Natural killer cell (primary cell): Measurements from ENCODE around the gene PHIP. TPM values are rescaled to one million over a fixed set of nuclear protein-coding genes. Genes with fewer than 3 reads are reported as not detected.

Experiments
- ATAC-seq, 3 donors: fragments of 150-1000 bp in 2 of 3; fragments of 200-7000 bp in 1 of 3; cut with Tn5 transposase; 1 replicate in 1 of 3; 2 replicates in 2 of 3; pipeline ENCODE4 v1.10.0; 2021; ENCODE audit warnings: mild to moderate bottlenecking in 2 of 3, moderate library complexity in 2 of 3
- DNase-seq, 2 donors: peaks; one replicate each; pipeline versions ENCODE4 v3.0.0 to v3.0.0-alpha.2; 2013 to 2021; ENCODE audit warnings: mixed read lengths in 1 of 2
- H3K27ac ChIP-seq: one replicate; pipeline ENCODE4 v1.5.1; 2013; ENCODE audit warnings: mild to moderate bottlenecking, low read length
- H3K27me3 ChIP-seq: one replicate; pipeline ENCODE4 v1.6.1; 2013; ENCODE audit warnings: low read length; ENCODE audit not compliant: control insufficient read depth, insufficient read depth
- H3K36me3 ChIP-seq: one replicate; pipeline ENCODE4 v1.6.1; 2013; ENCODE audit warnings: low read length; ENCODE audit not compliant: control insufficient read depth, insufficient read depth
- H3K4me1 ChIP-seq: one replicate; pipeline ENCODE4 v1.6.1; 2013; ENCODE audit warnings: low read length; ENCODE audit not compliant: control insufficient read depth, insufficient read depth
- H3K4me3 ChIP-seq: one replicate; pipeline ENCODE4 v1.5.1; 2013; ENCODE audit warnings: low read length
- H3K9me3 ChIP-seq: one replicate; pipeline ENCODE4 v1.6.1; 2013; ENCODE audit warnings: low read length; ENCODE audit not compliant: control insufficient read depth, insufficient read depth
- H3K27ac Mint-ChIP-seq, 2 donors: one replicate each; pipeline ENCODE4 v1.8.0; 2022; ENCODE audit warnings: mild to moderate bottlenecking in 2 of 2, mixed read lengths in 2 of 2, moderate library complexity in 1 of 2
- H3K27me3 Mint-ChIP-seq, 2 donors: one replicate each; pipeline ENCODE4 v1.8.0; 2022; ENCODE audit warnings: low read depth in 2 of 2, mixed read lengths in 2 of 2
- H3K36me3 Mint-ChIP-seq: one replicate; pipeline ENCODE4 v1.8.0; 2022; ENCODE audit warnings: mixed read lengths
- H3K4me1 Mint-ChIP-seq, 2 donors: one replicate each; pipeline ENCODE4 v1.8.0; 2022; ENCODE audit warnings: mixed read lengths in 2 of 2
- H3K4me3 Mint-ChIP-seq: one replicate; pipeline ENCODE4 v1.8.0; 2022; ENCODE audit warnings: mild to moderate bottlenecking, moderate library complexity, mixed read lengths
- H3K9me3 Mint-ChIP-seq, 2 donors: one replicate each; pipeline ENCODE4 v1.8.0; 2022; ENCODE audit warnings: mixed read lengths in 2 of 2
- WGBS: methylation state at CpG from one replicate; pipeline ENCODE4 v1.1.7; 2013; ENCODE audit warnings: missing lambda C conversion rate; ENCODE audit not compliant: insufficient coverage; 5-methylcytosine and 5-hydroxymethylcytosine counted together
- intact Hi-C: fragments of 100-400 bp; cut with micrococcal nuclease; formaldehyde crosslinking; loops from one replicate; pipeline ENCODE4 v1.14.2; 2022
- total RNA-seq, 4 donors: library from RNA; stranded (reverse); fragments of 120-200 nt in 1 of 4; gene quantifications; one replicate each; pipeline versions ENCODE4 v1.2.3 to v1.2.4, GENCODE V29; 2013 to 2022
- TF ChIP-seq, protein P1 (sequence below): fragments of 200-600 bp; IDR thresholded peaks from one replicate; pipeline ENCODE4 v1.8.0; 2022; ENCODE audit warnings: antibody characterized with exemption

PHIP gene
- total RNA-seq, 3 donors from 2014 or later (not counting 1 experiment from before 2014, with no cell fraction given), result 38.5 to 45.6 (median 42.5) TPM

DNA sequence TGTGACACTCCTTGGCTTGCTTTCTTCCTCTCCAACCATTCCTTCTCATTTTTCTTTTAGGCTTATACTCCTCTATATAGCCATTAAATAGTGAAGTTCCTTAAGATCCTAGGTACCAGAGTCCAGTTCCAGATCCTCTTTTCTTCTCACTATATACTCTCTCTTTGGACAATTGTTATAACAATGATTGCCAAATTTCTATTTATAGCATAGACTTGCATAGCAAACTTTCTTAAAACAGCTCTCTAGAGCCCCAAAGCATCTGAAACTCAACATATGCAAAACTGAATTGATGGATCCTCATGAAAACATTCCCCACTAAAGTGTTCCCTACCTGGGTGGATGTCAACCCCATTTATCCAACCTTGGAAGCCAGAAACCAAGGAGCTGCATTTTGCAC lies 13.4 kb downstream of the PHIP start:
- no peak for DNase-seq
- no peaks in the 10 kb centered on the region for H3K9me3 Mint-ChIP-seq
- H3K27me3 Mint-ChIP-seq, result no peaks in the 10 kb centered on the region
- TF ChIP-seq, protein P1, sequence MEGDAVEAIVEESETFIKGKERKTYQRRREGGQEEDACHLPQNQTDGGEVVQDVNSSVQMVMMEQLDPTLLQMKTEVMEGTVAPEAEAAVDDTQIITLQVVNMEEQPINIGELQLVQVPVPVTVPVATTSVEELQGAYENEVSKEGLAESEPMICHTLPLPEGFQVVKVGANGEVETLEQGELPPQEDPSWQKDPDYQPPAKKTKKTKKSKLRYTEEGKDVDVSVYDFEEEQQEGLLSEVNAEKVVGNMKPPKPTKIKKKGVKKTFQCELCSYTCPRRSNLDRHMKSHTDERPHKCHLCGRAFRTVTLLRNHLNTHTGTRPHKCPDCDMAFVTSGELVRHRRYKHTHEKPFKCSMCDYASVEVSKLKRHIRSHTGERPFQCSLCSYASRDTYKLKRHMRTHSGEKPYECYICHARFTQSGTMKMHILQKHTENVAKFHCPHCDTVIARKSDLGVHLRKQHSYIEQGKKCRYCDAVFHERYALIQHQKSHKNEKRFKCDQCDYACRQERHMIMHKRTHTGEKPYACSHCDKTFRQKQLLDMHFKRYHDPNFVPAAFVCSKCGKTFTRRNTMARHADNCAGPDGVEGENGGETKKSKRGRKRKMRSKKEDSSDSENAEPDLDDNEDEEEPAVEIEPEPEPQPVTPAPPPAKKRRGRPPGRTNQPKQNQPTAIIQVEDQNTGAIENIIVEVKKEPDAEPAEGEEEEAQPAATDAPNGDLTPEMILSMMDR, result no peak
- no peak for ATAC-seq
- no peak overlapping the region for H3K4me3 Mint-ChIP-seq
- Histone ChIP-seq H3K4me3 (no peak overlapping the region), H3K36me3 (peaks cover 10% of the 10 kb centered on the region), H3K27ac (no peak overlapping the region), H3K27me3 (no peaks in the 10 kb centered on the region), H3K9me3 (no peaks in the 10 kb centered on the region), H3K4me1 (no peaks in the 10 kb centered on the region)
- no peaks in the 10 kb centered on the region for H3K4me1 Mint-ChIP-seq
- intact Hi-C loops, result no loop called here
- no peaks in the 10 kb centered on the region for H3K36me3 Mint-ChIP-seq
- no peak overlapping the region for H3K27ac Mint-ChIP-seq

DNA sequence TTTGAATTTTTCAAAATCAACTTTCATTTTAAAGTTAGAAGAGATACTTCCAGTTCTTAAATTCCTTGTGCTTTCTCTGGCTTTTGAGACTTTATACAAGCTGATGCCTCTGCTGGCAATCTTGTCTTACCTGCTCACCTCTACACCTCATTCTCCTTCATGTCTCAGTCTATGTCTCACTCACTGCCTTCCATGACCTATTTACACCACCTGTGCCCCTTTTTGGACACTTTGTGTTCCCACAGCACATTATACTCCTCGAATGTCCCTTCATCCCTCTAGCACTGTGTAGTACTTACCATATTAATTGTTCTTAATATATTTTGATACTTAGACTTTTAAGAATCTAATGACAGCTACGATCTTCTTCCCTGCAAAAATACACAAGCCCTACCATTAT lies 15.3 kb downstream of the PHIP start:
- 92% methylated on average over 2 of the region's 2 CpGs for WGBS
- Histone ChIP-seq H3K36me3 (peaks cover 22% of the 10 kb centered on the region), H3K4me3 (no peak overlapping the region), H3K27me3 (no peaks in the 10 kb centered on the region), H3K4me1 (no peaks in the 10 kb centered on the region), H3K27ac (no peak overlapping the region), H3K9me3 (no peaks in the 10 kb centered on the region)
- ATAC-seq (no peak), DNase-seq (no peak)
- H3K9me3 Mint-ChIP-seq, result no peaks in the 10 kb centered on the region
- H3K36me3 Mint-ChIP-seq, result no peaks in the 10 kb centered on the region
- no peak overlapping the region for H3K27ac Mint-ChIP-seq
- intact Hi-C loops, result no loop called here
- TF ChIP-seq, protein P1, result no peak
- H3K4me3 Mint-ChIP-seq, result no peak overlapping the region
- no peaks in the 10 kb centered on the region for H3K27me3 Mint-ChIP-seq
- H3K4me1 Mint-ChIP-seq, result no peaks in the 10 kb centered on the region

DNA sequence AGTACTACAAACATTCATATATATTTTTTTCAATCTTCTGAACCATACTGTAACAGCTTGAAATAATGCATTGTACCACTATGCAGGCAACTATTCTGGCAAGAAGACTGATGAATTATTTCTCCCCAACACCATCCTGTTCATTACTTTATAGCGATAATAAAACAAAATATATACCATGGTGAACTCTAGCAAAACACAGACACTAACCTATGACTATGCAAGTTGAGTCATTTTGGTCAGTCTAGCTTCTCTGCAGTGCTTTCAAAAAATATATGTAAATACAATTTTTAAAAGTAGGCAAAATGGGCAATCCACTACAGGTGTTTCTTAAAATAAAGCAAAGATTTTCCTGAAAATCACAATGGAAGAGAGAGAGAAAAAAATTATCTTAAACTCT lies 20.3 kb downstream of the PHIP start:
- H3K9me3 ChIP-seq, result no peaks in the 10 kb centered on the region
- Mint-ChIP-seq H3K27ac (no peak overlapping the region), H3K4me1 (peaks cover 10 to 12% of the 10 kb centered on the region in 2 donors), H3K4me3 (no peak overlapping the region), H3K27me3 (no peaks in the 10 kb centered on the region), H3K9me3 (no peaks in the 10 kb centered on the region), H3K36me3 (peaks cover 11% of the 10 kb centered on the region)
- TF ChIP-seq, protein P1, result no peak
- no peak overlapping the region for H3K4me3 ChIP-seq
- intact Hi-C loops, result no loop called here
- peaks cover 56% of the 10 kb centered on the region for H3K36me3 ChIP-seq
- no peak for ATAC-seq
- 71% methylated on average over 1 of the region's 1 CpG for WGBS
- DNase-seq, result no peak
- no peak overlapping the region for H3K27ac ChIP-seq
- H3K4me1 ChIP-seq, result no peaks in the 10 kb centered on the region
- no peaks in the 10 kb centered on the region for H3K27me3 ChIP-seq

DNA sequence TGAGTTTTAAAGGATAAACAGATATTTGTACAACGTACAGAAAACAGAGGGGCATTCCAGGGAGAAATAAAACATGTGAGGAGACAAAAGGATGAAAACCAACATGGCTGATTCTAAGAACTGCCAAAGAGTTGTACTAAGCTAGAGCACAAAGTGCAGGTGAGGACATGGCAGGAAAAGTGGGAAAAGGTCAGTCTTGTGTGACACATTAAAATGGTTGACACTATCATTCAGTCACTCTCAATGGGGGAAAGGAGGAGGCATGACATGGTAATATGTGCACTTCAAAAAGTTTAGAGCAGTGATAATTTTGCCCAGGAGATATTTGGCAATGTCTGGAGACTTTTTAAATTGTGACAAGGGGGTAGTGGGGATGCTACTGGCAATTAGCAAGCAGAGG lies 21.8 kb downstream of the PHIP start:
- H3K4me1 Mint-ChIP-seq, result peaks cover 10 to 18% of the 10 kb centered on the region in 2 donors
- peak overlapping the region; percentile 34 to 48 for H3K27ac Mint-ChIP-seq
- no peak overlapping the region for H3K27ac ChIP-seq
- peaks cover 20% of the 10 kb centered on the region for H3K36me3 Mint-ChIP-seq
- H3K4me3 ChIP-seq, result no peak overlapping the region
- H3K27me3 ChIP-seq, result no peaks in the 10 kb centered on the region
- 100% methylated on average over 1 of the region's 1 CpG for WGBS
- ATAC-seq (no peak), DNase-seq (no peak)
- intact Hi-C loops, result no loop called here
- no peaks in the 10 kb centered on the region for H3K9me3 ChIP-seq
- H3K27me3 Mint-ChIP-seq, result no peaks in the 10 kb centered on the region
- no peaks in the 10 kb centered on the region for H3K4me1 ChIP-seq
- H3K4me3 Mint-ChIP-seq, result no peak overlapping the region
- peaks cover 65% of the 10 kb centered on the region for H3K36me3 ChIP-seq
- TF ChIP-seq, protein P1, result no peak
- H3K9me3 Mint-ChIP-seq, result peaks cover 2 to 3% of the 10 kb centered on the region in 2 donors
